ENCODE measurements around the gene ACOT8.

- TF ChIP-seq, protein P1, sequence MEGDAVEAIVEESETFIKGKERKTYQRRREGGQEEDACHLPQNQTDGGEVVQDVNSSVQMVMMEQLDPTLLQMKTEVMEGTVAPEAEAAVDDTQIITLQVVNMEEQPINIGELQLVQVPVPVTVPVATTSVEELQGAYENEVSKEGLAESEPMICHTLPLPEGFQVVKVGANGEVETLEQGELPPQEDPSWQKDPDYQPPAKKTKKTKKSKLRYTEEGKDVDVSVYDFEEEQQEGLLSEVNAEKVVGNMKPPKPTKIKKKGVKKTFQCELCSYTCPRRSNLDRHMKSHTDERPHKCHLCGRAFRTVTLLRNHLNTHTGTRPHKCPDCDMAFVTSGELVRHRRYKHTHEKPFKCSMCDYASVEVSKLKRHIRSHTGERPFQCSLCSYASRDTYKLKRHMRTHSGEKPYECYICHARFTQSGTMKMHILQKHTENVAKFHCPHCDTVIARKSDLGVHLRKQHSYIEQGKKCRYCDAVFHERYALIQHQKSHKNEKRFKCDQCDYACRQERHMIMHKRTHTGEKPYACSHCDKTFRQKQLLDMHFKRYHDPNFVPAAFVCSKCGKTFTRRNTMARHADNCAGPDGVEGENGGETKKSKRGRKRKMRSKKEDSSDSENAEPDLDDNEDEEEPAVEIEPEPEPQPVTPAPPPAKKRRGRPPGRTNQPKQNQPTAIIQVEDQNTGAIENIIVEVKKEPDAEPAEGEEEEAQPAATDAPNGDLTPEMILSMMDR (conservative IDR thresholded peaks at IDR 0.05; ENCODE audit: low read depth, low read length): no peak
- TF ChIP-seq MAFK (IDR thresholded peaks at IDR 0.05; ENCODE audit: low read depth, low read length): no peak
These were observed 42.9 kb downstream of the ACOT8 start for GRCh38 chr20:45814314-45814713.

Data from IMR-90 (cell line).